BLaER1 (cell line): ENCODE data around the gene PHTF2.

Experiments
- H3K27ac ChIP-seq: shearing (Covaris generic); formaldehyde crosslinking; 2 replicates; pipeline ENCODE4 v1.8.1; 2022
- H3K27me3 ChIP-seq: shearing (Covaris generic); formaldehyde crosslinking; 2 replicates; pipeline ENCODE4 v1.8.1; 2022
- H3K36me3 ChIP-seq: shearing (Covaris generic); formaldehyde crosslinking; 2 replicates; pipeline ENCODE4 v1.8.1; 2022
- H3K4me1 ChIP-seq: shearing (Covaris generic); formaldehyde crosslinking; 2 replicates; pipeline ENCODE4 v1.8.1; 2022
- H3K4me2 ChIP-seq: shearing (Covaris generic); formaldehyde crosslinking; 2 replicates; pipeline ENCODE4 v1.8.1; 2022
- H3K4me3 ChIP-seq: shearing (Covaris generic); formaldehyde crosslinking; 2 replicates; pipeline ENCODE4 v1.8.1; 2022
- H3K9ac ChIP-seq: shearing (Covaris generic); formaldehyde crosslinking; 2 replicates; pipeline ENCODE4 v1.8.1; 2022
- H3K9me3 ChIP-seq: shearing (Covaris generic); formaldehyde crosslinking; 2 replicates; pipeline ENCODE4 v1.8.1; 2022
- H4K20me1 ChIP-seq: shearing (Covaris generic); formaldehyde crosslinking; 2 replicates; pipeline ENCODE4 v1.8.1; 2022
- Cebpa-rat ChIP-seq: shearing (Covaris generic); IDR thresholded peaks from 2 replicates; pipeline ENCODE4 v1.8.1; 2022

PHTF2 gene

DNA sequence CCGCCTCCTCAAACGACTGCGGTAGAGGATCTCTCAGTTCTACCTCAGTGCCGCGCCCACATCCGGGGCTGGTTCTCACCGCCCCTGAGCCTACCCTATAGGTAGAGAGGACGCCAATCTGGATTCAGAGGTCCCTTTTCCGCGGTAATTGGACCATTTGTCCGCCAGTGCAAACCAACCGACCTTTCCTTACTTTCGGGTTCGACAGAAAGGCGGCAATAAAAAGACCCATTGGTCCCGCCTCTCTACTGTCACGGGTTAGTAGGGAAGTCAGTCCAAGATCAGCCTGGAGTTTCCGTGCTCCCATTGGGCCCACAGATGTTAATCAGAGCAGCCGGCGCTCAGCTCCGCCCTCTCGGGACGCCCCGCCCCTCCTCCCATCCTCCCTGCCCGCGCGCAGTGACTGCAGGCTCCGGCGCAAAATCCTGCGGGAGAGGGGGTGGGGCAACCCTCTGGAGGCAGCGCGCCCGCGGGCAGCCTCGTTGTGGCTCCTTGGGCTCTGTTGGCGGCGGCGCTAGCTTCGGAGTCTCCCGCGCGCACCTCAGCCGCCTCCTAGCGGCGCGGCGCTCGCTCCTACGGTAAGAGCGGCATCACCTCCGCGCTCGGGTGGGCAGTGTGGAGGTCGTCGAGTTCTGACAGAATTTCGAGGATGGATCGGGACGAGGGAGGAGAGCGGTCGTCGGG lies at the start of gene PHTF2, which contains the start of gene TMEM60:
Gene PHTF2 (plus strand): TSS at position 380 of the 684 bp plus-strand sequence.
Gene TMEM60 (minus strand): TSS at position 41 of the 684 bp plus-strand sequence. CDS start 4,061 bp downstream, outside the sequence.
- Histone ChIP-seq H4K20me1 (peaks cover 26% of the 10 kb centered on the region), H3K9me3 (no peaks in the 10 kb centered on the region), H3K36me3 (peaks cover 15% of the 10 kb centered on the region), H3K27me3 (no peaks in the 10 kb centered on the region), H3K9ac (peak within 1 kb of the TSS; percentile 89), H3K4me2 (peak within 1 kb of the TSS; percentile 93), H3K27ac (peak within 1 kb of the TSS; percentile 88), H3K4me1 (peaks cover 50% of the 10 kb centered on the region), H3K4me3 (peak within 1 kb of the TSS; percentile 93)
- no peak for TF ChIP-seq Cebpa-rat

DNA sequence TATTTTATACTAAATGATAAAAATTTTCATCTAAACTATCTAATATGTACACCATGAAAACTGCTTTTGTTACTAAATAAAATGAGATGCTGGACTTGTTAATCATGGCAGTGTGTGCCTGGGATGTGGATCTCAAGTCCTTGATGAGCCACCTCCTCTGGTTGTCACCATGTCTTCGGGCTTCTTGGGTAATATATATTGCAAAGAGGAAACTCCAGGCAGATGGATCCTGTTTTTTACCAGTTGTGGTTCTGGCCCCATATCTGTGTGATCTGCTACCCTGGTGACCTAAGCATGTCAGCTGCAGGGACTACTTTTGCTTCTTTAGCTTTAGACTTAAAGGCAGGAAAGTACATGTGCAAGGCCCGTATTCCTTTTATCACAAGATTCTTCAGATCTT lies 46.6 kb upstream of the PHTF2 start:
- Histone ChIP-seq H3K36me3 (peaks cover 66% of the 10 kb centered on the region), H3K4me2 (no peak overlapping the region), H3K27me3 (no peaks in the 10 kb centered on the region), H4K20me1 (peaks cover 46% of the 10 kb centered on the region; the same call in 1 of the 2 replicates), H3K27ac (no peak overlapping the region), H3K9ac (no peak overlapping the region), H3K4me3 (no peak overlapping the region), H3K4me1 (peaks cover 11% of the 10 kb centered on the region; the same call in 1 of the 2 replicates), H3K9me3 (no peaks in the 10 kb centered on the region)
- no peak for TF ChIP-seq Cebpa-rat

DNA sequence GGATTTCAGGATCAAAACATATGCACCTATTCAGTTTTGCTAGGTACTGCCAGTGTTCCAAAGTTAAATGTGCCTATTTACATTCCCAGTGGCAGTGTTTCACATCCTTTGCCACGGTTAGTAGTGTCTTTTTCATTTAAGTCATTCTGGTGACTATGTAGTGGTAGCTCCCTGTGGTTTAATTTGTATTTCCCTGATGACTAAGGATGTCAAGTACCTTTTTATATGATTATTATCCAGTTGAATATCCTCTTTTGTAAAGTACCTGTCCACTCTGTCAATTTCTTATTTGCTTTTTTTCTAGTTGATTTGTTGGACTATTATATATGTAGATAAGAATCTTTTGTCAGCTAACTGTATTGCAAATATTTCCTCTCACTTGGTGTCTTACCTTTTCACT lies 45.4 kb upstream of the PHTF2 start:
- Histone ChIP-seq H3K36me3 (peaks cover 59% of the 10 kb centered on the region), H3K27me3 (no peaks in the 10 kb centered on the region), H4K20me1 (peaks cover 46% of the 10 kb centered on the region), H3K9me3 (no peaks in the 10 kb centered on the region), H3K4me1 (peaks cover 11% of the 10 kb centered on the region; the same call in 1 of the 2 replicates), H3K27ac (no peak overlapping the region), H3K4me3 (no peak overlapping the region), H3K4me2 (no peak overlapping the region), H3K9ac (no peak overlapping the region)
- no peak for TF ChIP-seq Cebpa-rat

DNA sequence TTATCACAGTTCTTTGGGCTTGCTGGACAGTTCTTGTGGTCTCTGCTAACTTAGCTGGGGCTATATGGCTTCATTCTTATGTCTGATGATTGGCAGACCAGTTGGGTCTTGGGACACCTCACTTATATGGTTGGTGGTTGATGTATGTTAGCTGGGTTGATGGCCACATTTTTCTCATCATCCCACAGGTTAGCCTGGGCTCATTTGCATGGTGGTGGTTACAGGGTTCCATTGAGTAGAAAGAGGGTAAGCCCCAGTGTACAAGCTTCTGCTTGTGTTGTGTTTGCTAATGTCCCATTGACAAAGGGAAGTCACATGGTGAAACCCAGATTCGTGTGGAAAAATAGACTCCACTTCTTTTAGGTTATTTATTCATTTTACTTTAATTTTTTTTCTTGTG lies 41.0 kb upstream of the PHTF2 start:
- no peak for TF ChIP-seq Cebpa-rat
- no peaks in the 10 kb centered on the region for H3K27me3 ChIP-seq
- no peak overlapping the region for H3K4me2 ChIP-seq
- H3K4me3 ChIP-seq = no peak overlapping the region
- H3K36me3 ChIP-seq = peaks cover 26% of the 10 kb centered on the region; the same call in 1 of the 2 replicates
- no peak overlapping the region for H3K9ac ChIP-seq
- H3K27ac ChIP-seq = no peak overlapping the region
- peaks cover 75% of the 10 kb centered on the region for H4K20me1 ChIP-seq
- no peaks in the 10 kb centered on the region for H3K9me3 ChIP-seq
- peaks cover 22% of the 10 kb centered on the region for H3K4me1 ChIP-seq

DNA sequence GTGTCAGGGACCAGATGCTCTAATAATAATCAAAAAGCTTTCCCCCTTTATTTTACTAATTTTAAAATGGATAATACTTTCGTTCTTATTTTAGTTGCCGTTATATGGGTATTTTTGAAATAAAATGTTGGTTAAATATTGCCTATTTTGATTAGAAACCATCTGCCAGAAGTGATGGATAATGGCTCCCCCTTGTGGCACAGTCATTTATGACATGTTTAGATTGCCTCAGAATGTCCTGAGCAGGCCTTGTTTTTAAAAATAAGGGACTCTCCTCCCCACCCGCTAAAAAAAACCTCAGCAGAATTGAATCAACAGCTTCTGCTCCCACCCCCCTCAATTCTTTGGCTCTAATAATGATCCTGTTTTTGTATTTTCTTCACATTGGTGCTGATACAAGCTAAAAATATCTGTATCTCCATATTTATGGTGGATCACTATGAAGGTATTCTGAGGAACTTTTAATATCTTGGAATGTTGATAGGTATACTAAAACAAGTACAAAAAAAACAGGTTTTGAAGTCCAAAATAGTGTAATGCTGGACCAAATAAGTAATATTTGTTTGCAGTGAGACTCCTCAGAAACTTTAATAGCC lies 39.2 kb upstream of the PHTF2 start:
- no peak overlapping the region for H3K4me3 ChIP-seq
- no peak for TF ChIP-seq Cebpa-rat
- H4K20me1 ChIP-seq = peaks cover 90% of the 10 kb centered on the region
- H3K4me2 ChIP-seq = no peak overlapping the region
- H3K4me1 ChIP-seq = peaks cover 22% of the 10 kb centered on the region
- no peak overlapping the region for H3K27ac ChIP-seq
- H3K9me3 ChIP-seq = no peaks in the 10 kb centered on the region
- no peaks in the 10 kb centered on the region for H3K27me3 ChIP-seq
- no peak overlapping the region for H3K9ac ChIP-seq
- H3K36me3 ChIP-seq = peaks cover 23% of the 10 kb centered on the region

DNA sequence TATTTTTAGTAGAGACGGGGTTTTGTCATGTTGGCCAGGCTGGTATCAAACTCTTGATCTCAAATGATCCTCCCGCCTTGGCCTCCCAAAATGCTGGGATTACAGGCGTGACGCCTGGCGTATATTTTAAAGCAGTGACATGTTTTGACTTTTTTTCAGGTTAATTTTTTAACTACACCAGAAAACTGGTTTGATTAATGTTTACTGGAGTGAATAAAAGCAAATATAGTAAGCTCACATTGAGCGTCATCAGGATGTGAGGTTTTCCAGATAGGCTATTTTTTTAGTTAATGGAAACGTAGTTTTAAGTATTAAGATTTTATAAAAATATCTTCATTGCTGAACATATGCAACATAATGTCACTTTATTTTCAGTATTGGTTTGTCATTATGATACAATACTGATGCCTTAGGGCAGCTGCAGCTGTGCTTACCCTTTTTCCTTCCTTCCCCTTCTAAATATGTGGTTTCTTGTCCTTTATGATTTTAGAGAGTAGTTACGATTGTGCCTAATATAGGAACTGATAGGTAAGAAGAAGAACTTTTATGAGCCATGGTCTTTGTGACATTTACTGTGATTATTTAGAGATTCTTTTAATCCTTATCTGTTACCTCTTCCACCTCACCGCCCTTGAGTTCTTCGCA lies 37.6 kb upstream of the PHTF2 start:
- H3K4me1 ChIP-seq = peaks cover 22% of the 10 kb centered on the region
- no peaks in the 10 kb centered on the region for H3K9me3 ChIP-seq
- H3K27ac ChIP-seq = 0 out of 2 replicates have a peak overlapping the region, but pooled peaks have one; percentile 41
- TF ChIP-seq Cebpa-rat = no peak
- H3K4me2 ChIP-seq = peak overlapping the region; percentile 50
- H4K20me1 ChIP-seq = peaks cover 94% of the 10 kb centered on the region
- peaks cover 20% of the 10 kb centered on the region for H3K36me3 ChIP-seq
- no peak overlapping the region for H3K4me3 ChIP-seq
- peak overlapping the region; percentile 19; the same call in 1 of the 2 replicates for H3K9ac ChIP-seq
- H3K27me3 ChIP-seq = no peaks in the 10 kb centered on the region

DNA sequence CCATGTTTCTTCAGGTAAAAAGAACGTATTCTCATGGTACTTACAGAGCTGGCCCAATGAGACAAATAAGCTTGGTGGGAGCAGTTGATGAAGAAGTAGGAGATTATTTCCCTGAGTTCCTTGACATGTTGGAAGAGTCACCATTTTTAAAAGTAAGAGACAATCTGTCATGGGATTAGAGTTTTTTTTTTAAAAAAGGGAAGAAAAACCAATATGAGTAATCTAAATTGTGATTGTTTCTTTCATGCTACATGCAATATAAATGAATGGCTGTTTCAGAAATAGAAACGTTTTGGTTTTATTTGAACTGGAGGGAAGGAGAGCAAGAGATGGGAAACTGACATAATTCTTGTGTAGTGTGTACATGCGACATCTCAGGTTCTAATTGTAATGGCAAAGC lies 33.1 kb upstream of the PHTF2 start:
- H3K9me3 ChIP-seq = no peaks in the 10 kb centered on the region
- H3K36me3 ChIP-seq = peaks cover 42% of the 10 kb centered on the region
- no peak overlapping the region for H3K4me3 ChIP-seq
- no peak for TF ChIP-seq Cebpa-rat
- H3K27me3 ChIP-seq = no peaks in the 10 kb centered on the region
- peaks cover 58% of the 10 kb centered on the region for H4K20me1 ChIP-seq
- H3K4me1 ChIP-seq = peaks cover 10% of the 10 kb centered on the region
- no peak overlapping the region for H3K27ac ChIP-seq
- no peak overlapping the region for H3K4me2 ChIP-seq
- H3K9ac ChIP-seq = no peak overlapping the region

DNA sequence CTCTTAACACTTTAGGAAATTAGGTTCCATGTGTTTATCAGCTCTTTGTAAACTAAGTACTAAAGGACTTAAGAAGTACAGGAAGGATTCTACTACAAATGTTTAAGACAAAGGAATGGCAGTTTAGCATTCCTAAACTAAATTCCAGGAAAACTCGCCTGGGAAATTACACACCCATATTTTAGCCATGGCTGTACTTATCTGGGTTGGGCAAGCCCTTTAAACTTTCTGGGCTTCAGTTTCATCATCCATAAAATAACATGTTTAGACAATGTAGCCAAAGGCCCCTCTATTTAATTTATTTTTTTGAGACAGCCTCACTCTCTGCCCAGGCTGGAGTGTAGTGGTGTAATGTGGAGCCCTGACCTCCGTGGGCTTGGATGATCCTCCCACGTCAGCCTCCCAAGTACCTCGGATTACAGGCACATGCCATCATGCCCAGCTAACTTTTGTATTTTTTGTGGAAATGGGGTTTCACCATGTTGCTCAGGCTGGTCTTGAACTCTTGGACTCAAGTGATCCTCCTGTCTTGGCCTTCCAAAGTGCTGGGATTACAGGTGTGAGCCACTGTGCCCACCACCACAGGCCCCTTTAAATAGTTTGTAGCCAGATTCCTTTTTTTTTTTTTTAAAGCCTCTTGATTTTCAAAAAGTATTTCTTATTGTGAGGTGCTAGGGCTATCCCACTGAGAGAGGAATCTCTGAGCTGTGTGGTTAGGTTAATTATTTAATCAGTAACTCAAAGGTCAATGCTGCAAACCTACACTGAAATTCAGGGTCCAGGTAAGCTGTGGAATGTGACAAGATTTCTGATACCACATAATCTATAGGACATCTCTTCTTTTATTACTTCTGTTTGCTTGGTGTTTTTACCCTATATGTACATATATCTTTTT lies 32.4 kb upstream of the PHTF2 start:
- H3K9me3 ChIP-seq = no peaks in the 10 kb centered on the region
- no peak for TF ChIP-seq Cebpa-rat
- no peak overlapping the region for H3K27ac ChIP-seq
- no peaks in the 10 kb centered on the region for H3K27me3 ChIP-seq
- no peak overlapping the region for H3K4me2 ChIP-seq
- no peak overlapping the region for H3K4me3 ChIP-seq
- peaks cover 51% of the 10 kb centered on the region for H4K20me1 ChIP-seq
- H3K9ac ChIP-seq = no peak overlapping the region
- peaks cover 47% of the 10 kb centered on the region for H3K36me3 ChIP-seq
- peaks cover 3% of the 10 kb centered on the region for H3K4me1 ChIP-seq
